GM20000 (cell line): Measurements from ENCODE around the gene BOD1L1.

Experiments used
- DNase-seq: peaks from one replicate; pipeline ENCODE4 v3.0.0; 2012; ENCODE audit warnings: low spot score
- TF ChIP-seq, protein P1 (sequence below): IDR thresholded peaks from 2 replicates; pipeline ENCODE4 v1.5.1; 2012; ENCODE audit warnings: mild to moderate bottlenecking, control low read depth; ENCODE audit errors: extremely low read depth, missing control alignments

BOD1L1 gene

DNA sequence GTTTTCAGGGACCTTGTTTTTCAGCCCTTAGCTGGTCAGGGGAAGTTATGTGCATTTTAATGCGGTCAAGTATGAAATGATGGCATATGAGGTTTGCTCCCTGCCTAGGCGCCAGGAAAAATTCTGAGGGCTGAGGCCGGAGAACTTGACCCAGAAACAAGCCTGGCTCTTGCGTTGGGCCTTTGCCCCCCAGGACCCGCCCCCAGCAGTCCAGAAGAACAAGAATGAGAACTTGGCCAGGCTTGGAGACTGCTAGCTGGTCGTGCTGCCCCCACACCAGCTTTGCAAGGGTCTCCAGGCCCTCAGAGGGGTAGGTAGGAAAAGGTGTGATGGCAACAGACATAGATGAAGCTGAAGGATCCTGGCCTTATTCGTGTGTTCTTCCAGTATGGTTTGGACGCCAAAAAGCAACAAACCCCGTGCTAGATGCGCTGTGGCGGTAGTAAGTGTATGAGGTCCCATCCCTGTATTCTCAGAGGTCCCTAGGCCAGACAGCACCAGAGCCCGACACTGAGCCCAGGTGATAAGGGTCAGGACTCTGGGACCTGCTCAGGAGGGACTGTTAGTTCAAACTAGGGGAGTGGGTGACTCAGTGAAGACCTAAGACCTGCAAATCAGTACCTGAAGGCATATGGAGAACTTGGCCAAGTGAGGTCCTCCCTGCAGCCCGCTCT, 93.7 kb downstream of the BOD1L1 start:
- DNase-seq, result peak; percentile 10
- TF ChIP-seq, protein P1, sequence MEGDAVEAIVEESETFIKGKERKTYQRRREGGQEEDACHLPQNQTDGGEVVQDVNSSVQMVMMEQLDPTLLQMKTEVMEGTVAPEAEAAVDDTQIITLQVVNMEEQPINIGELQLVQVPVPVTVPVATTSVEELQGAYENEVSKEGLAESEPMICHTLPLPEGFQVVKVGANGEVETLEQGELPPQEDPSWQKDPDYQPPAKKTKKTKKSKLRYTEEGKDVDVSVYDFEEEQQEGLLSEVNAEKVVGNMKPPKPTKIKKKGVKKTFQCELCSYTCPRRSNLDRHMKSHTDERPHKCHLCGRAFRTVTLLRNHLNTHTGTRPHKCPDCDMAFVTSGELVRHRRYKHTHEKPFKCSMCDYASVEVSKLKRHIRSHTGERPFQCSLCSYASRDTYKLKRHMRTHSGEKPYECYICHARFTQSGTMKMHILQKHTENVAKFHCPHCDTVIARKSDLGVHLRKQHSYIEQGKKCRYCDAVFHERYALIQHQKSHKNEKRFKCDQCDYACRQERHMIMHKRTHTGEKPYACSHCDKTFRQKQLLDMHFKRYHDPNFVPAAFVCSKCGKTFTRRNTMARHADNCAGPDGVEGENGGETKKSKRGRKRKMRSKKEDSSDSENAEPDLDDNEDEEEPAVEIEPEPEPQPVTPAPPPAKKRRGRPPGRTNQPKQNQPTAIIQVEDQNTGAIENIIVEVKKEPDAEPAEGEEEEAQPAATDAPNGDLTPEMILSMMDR, result no peak

- DNase-seq, result no peak
- TF ChIP-seq, protein P1, result no peak
Observed at GRCh38 chr4:13531625-13531998, 95.9 kb downstream of the BOD1L1 start.

DNA sequence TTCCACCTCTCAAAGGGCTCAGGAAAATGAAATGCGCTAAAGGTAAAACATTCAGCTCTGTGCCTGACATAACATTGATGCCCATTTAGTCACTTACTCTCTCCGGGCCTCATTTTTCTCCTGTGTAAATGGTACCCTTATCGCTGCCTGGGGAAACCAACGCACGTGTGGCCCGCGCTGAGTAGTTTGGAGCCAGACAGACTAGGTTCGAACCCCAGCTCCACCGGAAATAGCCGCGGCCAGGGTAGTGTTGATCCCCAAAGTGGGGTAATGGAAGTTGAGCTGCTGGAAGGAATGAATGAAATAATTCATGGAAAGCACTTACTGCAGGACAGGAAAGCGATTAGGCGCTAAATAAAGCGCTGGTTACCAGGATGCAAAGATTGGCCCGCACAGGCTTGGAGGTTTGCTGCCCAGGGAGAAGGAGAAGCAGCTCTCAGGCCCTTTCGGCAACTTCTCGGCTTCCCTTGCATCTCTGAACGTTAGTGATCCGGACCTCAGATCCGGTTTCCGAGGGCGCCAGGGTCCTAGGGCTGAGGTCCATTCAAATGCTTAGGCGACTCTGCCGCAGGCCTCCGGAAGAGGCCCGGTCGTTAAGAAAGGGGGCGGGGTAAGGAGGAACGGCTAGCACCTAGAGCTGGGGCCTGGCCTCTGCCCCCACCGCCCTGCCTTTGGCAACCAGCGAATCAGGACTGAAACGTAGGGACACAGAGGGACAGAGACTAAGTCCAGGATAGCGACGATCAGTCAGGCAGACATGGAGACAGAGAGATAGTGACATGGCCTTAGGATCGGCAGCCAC, 96.5 kb downstream of the BOD1L1 start:
- TF ChIP-seq, protein P1, result no peak

DNA sequence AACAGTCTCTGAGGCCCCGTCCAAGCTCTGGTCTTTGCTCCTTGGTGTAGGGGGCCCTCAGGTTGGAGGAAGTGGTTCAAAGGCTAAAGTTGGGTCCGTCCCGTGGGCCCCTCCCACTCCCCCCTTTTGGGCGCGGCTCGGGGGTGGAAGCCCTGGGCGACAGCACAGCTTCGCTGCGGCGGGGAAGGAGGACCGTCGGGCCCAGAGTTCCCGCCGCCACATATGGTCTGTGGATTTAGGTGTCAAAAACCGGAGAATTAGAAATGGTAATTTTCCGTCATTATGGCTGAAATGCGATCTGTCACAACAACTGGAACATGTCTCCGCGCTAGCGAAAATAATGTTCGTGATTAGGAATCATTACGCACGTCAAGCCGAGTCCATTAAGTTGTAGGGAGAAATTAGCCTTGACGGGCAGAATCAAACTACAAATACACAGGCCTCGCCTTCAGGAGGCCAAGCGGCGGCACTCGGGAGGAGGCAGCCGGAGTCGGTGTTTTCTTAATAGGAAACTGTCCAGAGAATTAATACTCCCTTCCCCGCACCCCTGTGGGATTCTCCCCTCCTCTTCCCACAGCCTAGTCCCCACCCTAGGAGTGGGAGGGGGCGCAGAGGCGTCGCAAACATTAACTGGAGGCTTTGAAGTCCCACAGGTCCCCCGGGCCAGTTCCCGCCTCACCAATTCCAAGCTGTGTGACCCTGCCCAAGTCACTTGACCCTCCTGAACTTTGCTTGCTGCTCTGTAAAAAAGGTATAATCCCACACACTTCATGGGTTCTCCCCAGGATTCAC, 98.2 kb downstream of the BOD1L1 start:
- TF ChIP-seq, protein P1, result no peak
- peak; percentile 19 for DNase-seq

More for the DNA sequence above, 96.5 kb downstream of the BOD1L1 start:
- DNase-seq, result peak; percentile 27

- TF ChIP-seq, protein P1, result no peak
- DNase-seq, result peak; percentile 11
Observed at GRCh38 chr4:13528821-13529127, 98.8 kb downstream of the BOD1L1 start.

GRCh38 chr4:13527981-13528820, 99.3 kb downstream of the BOD1L1 start:
- TF ChIP-seq, protein P1, result no peak
- DNase-seq, result peak; percentile 80
